ENCODE data around the gene TBC1D30.

TBC1D30 gene

GRCh38 chr12:64911081-64911480, 86.6 kb downstream of the TBC1D30 start:
- DNase-seq (ENCODE audit: low read depth in 2 of 3, low spot score in 2 of 3): no peak

GRCh38 chr12:64911912-64912311, 87.5 kb downstream of the TBC1D30 start:
- DNase-seq (ENCODE audit: low read depth in 2 of 3, low spot score in 2 of 3): no peak

GRCh38 chr12:64912516-64913255, 88.2 kb downstream of the TBC1D30 start:
- no peak for DNase-seq (ENCODE audit: low read depth in 2 of 3, low spot score in 2 of 3)

- DNase-seq (ENCODE audit: low read depth in 2 of 3, low spot score in 2 of 3): no peak
Observed at GRCh38 chr12:64915242-64915641, 90.8 kb downstream of the TBC1D30 start.

- DNase-seq (ENCODE audit: low read depth in 2 of 3, low spot score in 2 of 3): no peak
Observed at GRCh38 chr12:64916411-64917261, 92.2 kb downstream of the TBC1D30 start.

- no peak for DNase-seq (ENCODE audit: low read depth in 2 of 3, low spot score in 2 of 3)
Observed at GRCh38 chr12:64918344-64918743, 93.9 kb downstream of the TBC1D30 start.

- no peak for DNase-seq (ENCODE audit: low read depth in 2 of 3, low spot score in 2 of 3)
Observed at GRCh38 chr12:64918801-64919200, 94.4 kb downstream of the TBC1D30 start.

GRCh38 chr12:64922853-64923252, 98.4 kb downstream of the TBC1D30 start:
- DNase-seq (ENCODE audit: low read depth in 2 of 3, low spot score in 2 of 3): no peak

- no peak for DNase-seq (ENCODE audit: low read depth in 2 of 3, low spot score in 2 of 3)
Observed at GRCh38 chr12:64923536-64923935, 99.1 kb downstream of the TBC1D30 start.

Data from activated CD8-positive, alpha-beta memory T cell treated with anti-CD3 and anti-CD28 coated beads for 48 hours (primary cell).